Transverse colon (tissue), 4 donors: ENCODE data around the gene DCST1. TPM values are rescaled to one million over a fixed set of nuclear protein-coding genes. Genes with fewer than 3 reads are reported as not detected.

Experiments
- DNase-seq: peaks from one replicate; pipeline ENCODE4 v3.0.0-alpha.2; 2019
- H3K27ac ChIP-seq, 4 donors: fragments of 200-600 bp; sonication (generic); 2 replicates each; pipeline ENCODE4 v1.5.1; 2016 to 2018; ENCODE audit warnings: inconsistent platforms in 4 of 4
- H3K27me3 ChIP-seq: fragments of 200-600 bp; sonication (generic); 2 replicates; pipeline ENCODE4 v1.5.1; 2017; ENCODE audit warnings: inconsistent platforms
- H3K36me3 ChIP-seq, 4 donors: fragments of 200-600 bp; sonication (generic); 2 replicates each; pipeline ENCODE4 v1.5.1; 2017 to 2019; ENCODE audit warnings: inconsistent platforms in 4 of 4
- H3K4me1 ChIP-seq, 4 donors: fragments of 200-600 bp; sonication (generic); 2 replicates each; pipeline ENCODE4 v1.5.1; 2017 to 2020; ENCODE audit warnings: inconsistent platforms in 4 of 4
- H3K4me3 ChIP-seq, 4 donors: fragments of 200-600 bp; sonication (generic); 1 replicate in 1 of 4; 2 replicates in 3 of 4; pipeline versions ENCODE4 v1.5.1 to v1.6.1; 2017 to 2019; ENCODE audit warnings: inconsistent platforms in 4 of 4
- H3K9me3 ChIP-seq, 2 donors: fragments of 200-600 bp; sonication (generic); 2 replicates each; pipeline ENCODE4 v1.5.1; 2017 to 2019; ENCODE audit warnings: inconsistent platforms in 2 of 2
- CTCF ChIP-seq, 5 experiments: fragments of 200-600 bp in 3 of 5; fragments of 450-650 bp in 2 of 5; sonication (generic) in 3 of 5; IDR thresholded peaks; 1 replicate in 2 of 5; 2 replicates in 3 of 5; pipeline ENCODE4 v1.5.1; 2016 to 2017; ENCODE audit warnings: antibody characterized with exemption in 5 of 5, inconsistent platforms in 3 of 5, mild to moderate bottlenecking in 2 of 5, moderate library complexity in 1 of 5
- EP300 ChIP-seq: sonication (generic); formaldehyde crosslinking; IDR thresholded peaks from one replicate; pipeline ENCODE4 v1.6.1; 2017; ENCODE audit warnings: antibody characterized with exemption, low read depth
- POLR2A ChIP-seq: fragments of 450-650 bp; IDR thresholded peaks from one replicate; pipeline ENCODE4 v1.6.1; 2016; ENCODE audit warnings: antibody characterized with exemption, mild to moderate bottlenecking, moderate library complexity
- POLR2AphosphoS5 ChIP-seq, 3 donors: sonication (generic); formaldehyde crosslinking; IDR thresholded peaks; one replicate each; pipeline ENCODE4 v1.6.1; 2016; ENCODE audit warnings: antibody characterized with exemption in 3 of 3
- WGBS, 2 donors: methylation state at CpG; one replicate each; pipeline ENCODE4 v1.1.5; 2018; ENCODE audit warnings: low coverage in 1 of 2; 5-methylcytosine and 5-hydroxymethylcytosine counted together
- in situ Hi-C, 4 donors: fragments of 200-750 bp; cut with MboI; loops; one replicate each; pipeline versions ENCODE4 v1.15.0 to v1.15.1; 2017; ENCODE audit warnings: low sequenced_read_pairs in 3 of 4, low pct_ligation_motif_present in 1 of 4, low pct_unique_long_range_greater_than_20kb in 1 of 4
- intact Hi-C: fragments of 100-400 bp; cut with DNase I; formaldehyde crosslinking; loops from one replicate; pipeline ENCODE4 v1.15.1; 2023; ENCODE audit warnings: low total_unique reads
- total RNA-seq, 4 donors: library from RNA; depleted of rRNA; stranded (reverse); fragments of >200 nt; gene quantifications; one replicate each; pipeline ENCODE4 v1.1.0, GENCODE V29; 2016

DCST1 gene
- total RNA-seq, 4 donors from 2014 or later = 0.32 to 0.41 TPM; not detected in 2

- Histone ChIP-seq H3K27me3 (no peaks in the 10 kb centered on the region), H3K9me3 (no peaks in the 10 kb centered on the region), H3K4me1 (peaks cover 31 to 86% (median 74%) of the 10 kb centered on the region in 4 donors), H3K36me3 (peaks cover 0 to 12% (median 2%) of the 10 kb centered on the region in 4 donors), H3K27ac (peak overlapping the region; percentile 96 to 100 (median 98)), H3K4me3 (peak overlapping the region in 1 of 4 donors; percentile 56)
- 79% methylated on average over 6 of the region's 6 CpGs; no CpG with 5 or more reads in 1 of the 2 donors for WGBS, 2 donors
- in situ Hi-C loops = no loop called here
- no peak for DNase-seq
- intact Hi-C loops = no loop called here
- TF ChIP-seq EP300 (no peak), POLR2A (no peak), POLR2AphosphoS5 (IDR thresholded peaks at IDR 0.05) (no peak), CTCF (IDR thresholded peaks at IDR 0.05) (no peak)
Measured at GRCh38 chr1:155011437-155012025, 22.1 kb upstream of the DCST1 start.

GRCh38 chr1:155012026-155012546 lies 21.5 kb upstream of the DCST1 start:
- H3K4me3 ChIP-seq = no peak overlapping the region
- peak; percentile 85 for DNase-seq
- H3K27me3 ChIP-seq = no peaks in the 10 kb centered on the region
- intact Hi-C loops = no loop called here
- H3K9me3 ChIP-seq = no peaks in the 10 kb centered on the region
- peak overlapping the region; percentile 96 to 100 (median 98) for H3K27ac ChIP-seq
- 0 to 23% methylated on average over 3 to 9 of the region's 9 CpGs for WGBS, 2 donors
- H3K36me3 ChIP-seq = peaks cover 0 to 12% (median 2%) of the 10 kb centered on the region in 4 donors
- TF ChIP-seq POLR2AphosphoS5 (IDR thresholded peaks at IDR 0.05) (peak in 2 of 3 donors; percentile 44 to 48), EP300 (no peak), CTCF (IDR thresholded peaks at IDR 0.05) (no peak), POLR2A (peak; percentile 64)
- peaks cover 31 to 86% (median 74%) of the 10 kb centered on the region in 4 donors for H3K4me1 ChIP-seq
- in situ Hi-C loops = no loop called here

- intact Hi-C loops = no loop called here
Measured at GRCh38 chr1:155012776-155013602, 20.6 kb upstream of the DCST1 start.

More at GRCh38 chr1:155012776-155013602, 20.6 kb upstream of the DCST1 start:
- peaks cover 0 to 12% (median 2%) of the 10 kb centered on the region in 4 donors for H3K36me3 ChIP-seq
- H3K4me3 ChIP-seq = no peak overlapping the region
- no peak for DNase-seq
- no peaks in the 10 kb centered on the region for H3K27me3 ChIP-seq
- no peaks in the 10 kb centered on the region for H3K9me3 ChIP-seq
- no peak for TF ChIP-seq CTCF (IDR thresholded peaks at IDR 0.05)
- peak overlapping the region; percentile 96 to 100 (median 98) for H3K27ac ChIP-seq
- peaks cover 33 to 86% (median 71%) of the 10 kb centered on the region in 4 donors for H3K4me1 ChIP-seq
- 68 to 83% methylated on average over 1 to 3 of the region's 3 CpGs for WGBS, 2 donors
- in situ Hi-C loops = no loop called here
